B cell (primary cell): ENCODE measurements around the gene SLC1A2.

Experiments
- CTCF ChIP-seq: fragments of 200-600 bp; IDR thresholded peaks from one replicate; pipeline ENCODE4 v1.8.0; 2022; ENCODE audit warnings: antibody characterized with exemption, mild to moderate bottlenecking
- EZH2 ChIP-seq: IDR thresholded peaks from 2 replicates; pipeline ENCODE4 v1.6.1; 2012; ENCODE audit warnings: borderline replicate concordance, low read depth, mild to moderate bottlenecking, moderate library complexity, low read length; ENCODE audit not compliant: insufficient read depth, poor library complexity, severe bottlenecking

DNA sequence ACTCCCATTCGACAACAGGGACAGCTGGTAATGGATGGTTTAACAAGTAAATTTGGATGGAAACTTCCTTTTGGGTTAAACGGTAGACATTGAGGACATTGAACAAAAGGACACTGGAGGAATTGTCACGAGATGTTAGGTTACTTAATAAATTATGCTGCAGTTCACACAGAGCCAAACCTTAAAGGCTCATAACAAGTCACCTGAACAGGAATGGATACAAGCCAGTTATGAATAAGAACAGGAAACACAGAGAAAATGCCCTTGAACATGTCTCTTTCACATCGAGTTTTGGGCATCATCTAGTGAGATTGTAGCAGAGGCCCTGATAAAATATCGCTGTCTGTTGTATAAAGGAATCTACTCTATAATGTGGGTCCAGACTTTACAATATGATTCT lies 214.7 kb downstream of the SLC1A2 start:
- TF ChIP-seq EZH2 (no peak), CTCF (no peak)
